ENCODE results near the gene UGT2B10.

UGT2B10 gene

DNA sequence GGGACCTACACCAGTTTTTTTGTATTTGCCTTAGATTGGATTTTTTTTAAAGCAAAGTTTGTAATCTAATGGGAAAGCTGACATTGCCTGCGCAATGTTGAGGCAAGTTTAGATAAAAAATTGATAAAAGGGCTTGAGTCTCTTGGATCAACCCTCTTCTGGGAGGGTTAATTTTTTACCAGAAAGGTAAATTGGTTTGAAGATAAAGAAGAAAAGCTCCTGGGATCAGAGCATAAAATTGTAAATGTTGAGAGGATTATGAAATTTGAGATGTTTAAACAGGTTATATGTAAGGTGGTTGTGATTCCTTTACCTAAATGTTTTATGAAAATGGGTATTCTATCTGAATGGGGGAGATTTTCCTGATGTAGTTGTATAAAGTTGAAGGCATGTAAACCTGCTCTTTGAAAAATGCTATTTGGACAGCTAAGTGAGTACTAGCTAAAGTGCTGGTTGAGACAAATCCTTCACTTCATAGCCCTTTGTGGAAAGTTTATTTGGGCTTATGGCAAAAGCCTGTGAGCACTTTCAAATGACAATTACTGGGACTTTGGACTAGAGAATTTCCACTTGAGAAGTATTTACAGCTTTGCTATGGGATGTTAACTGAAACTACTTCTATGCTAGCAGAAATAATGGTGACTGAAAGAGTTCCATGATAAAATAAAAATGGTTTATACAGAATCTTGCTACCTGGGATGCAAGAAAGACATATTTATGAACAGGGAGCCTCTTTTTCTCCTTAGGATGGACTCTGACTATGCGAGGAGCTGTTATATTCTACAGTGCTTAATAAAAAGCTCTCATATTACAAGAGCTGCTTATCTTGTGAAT lies 56.2 kb downstream of the UGT2B10 start:
- no peak for DNase-seq

DNA sequence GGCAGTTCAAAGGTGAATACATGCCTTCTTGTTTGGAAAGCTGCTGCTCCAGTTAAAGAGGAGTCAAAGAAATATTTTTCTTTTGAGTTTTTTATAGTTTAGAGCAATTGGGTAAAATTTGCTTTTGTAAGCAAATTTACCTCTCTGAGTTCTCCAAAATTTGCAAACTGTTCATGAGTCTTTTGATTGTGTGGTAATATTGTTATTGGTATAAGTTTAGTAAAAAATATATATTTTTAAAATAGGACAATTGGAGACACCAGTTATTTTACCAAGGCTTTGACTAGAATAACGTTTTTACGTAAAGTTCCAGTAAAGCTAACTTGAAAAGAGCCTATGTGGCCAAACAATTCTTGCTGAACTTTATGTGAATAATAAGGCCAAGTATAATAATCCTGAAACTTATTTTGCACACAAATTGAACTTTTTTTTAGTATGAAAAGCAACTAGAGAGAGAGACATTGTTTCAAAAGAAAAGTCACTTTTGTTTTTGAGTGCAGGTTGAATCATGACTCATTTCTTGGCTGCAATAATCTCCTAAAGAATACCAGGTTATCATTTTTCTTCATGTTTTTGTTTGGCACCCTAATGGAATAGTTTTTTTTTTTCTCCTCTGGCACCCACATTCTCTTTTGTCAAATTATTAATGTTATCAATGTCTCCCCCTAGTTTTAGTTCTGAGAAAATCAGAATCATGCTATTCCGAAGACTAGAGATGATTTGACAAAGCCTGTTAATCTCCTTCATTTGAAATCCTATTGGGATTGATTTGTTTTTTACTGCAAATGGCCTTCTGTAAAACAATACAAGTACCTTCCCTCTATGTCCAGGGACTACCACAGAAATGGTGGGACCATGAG lies 57.1 kb downstream of the UGT2B10 start:
- DNase-seq: no peak

DNA sequence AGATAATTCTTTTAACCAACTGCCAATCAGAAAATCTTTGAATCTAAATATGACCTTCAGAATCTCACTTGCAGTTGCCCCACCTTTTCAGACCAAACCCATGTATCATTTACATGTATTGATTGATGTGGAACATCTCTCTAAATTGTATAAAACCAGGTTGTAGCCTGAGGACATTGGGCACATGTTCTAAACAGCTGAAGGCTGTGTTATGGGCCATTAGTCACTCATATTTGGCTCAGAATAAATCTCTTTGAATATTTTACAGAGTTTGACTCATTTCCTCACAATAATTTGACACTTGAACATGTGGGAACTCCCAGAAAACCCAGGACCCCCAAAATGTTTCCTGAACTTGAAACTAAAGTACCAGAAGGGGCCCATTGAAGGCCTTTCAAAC lies 58.7 kb downstream of the UGT2B10 start:
- no peak for DNase-seq

DNA sequence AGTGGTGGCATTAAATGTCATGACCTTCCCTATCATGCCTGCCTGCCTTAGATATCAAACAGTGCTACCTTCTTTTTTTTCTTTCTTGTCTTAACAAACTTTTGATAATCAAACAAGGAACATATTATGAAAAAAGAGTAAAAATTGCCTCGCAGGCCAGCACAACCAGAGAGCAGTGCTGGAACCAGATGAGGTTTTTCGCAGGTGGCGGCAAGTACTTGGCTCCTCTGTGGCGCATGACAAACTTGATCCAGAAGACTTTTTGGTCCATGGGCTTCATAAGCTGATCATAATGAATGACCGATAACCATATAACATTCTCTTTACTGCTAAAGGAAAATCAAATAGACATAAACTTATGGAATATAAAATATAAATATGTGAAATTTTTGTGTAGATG lies 61.8 kb downstream of the UGT2B10 start:
- DNase-seq: no peak

DNA sequence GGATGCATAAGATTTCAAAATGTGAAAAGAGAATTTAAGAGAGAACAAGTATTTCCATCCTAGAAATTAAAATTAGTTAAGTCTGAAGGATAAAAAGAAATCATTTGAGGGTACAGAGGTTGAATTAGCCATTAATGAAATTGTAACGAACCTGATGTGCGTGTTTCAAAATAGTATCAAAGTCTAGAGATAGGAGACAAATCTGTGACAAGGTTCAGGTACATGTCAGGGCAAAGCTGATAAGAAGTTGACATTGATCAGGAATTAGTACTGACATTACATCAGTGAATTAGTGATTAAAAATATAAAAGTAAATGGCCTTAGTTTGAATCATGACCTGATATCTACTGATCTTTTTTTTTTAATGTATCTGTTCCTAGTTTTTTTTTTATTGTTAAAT lies 62.3 kb downstream of the UGT2B10 start:
- no peak for DNase-seq

All from CD4-positive, alpha-beta T cell treated with Interleukin-21 for 1 hour (primary cell).